Gastroesophageal sphincter (tissue), 4 donors: Measurements from ENCODE around the gene SCARB2. TPM values are rescaled to one million over a fixed set of nuclear protein-coding genes. Genes with fewer than 3 reads are reported as not detected.
A peak's percentile ranks its signal among the peaks of the same experiment; 100 is the strongest.

Source experiments
- ATAC-seq: fragments of 150-250 bp; one replicate; pipeline ENCODE4 v1.9.1; 2016; ENCODE audit warnings: mild to moderate bottlenecking, moderate library complexity
- H3K27ac ChIP-seq, 4 donors: fragments of 200-600 bp; sonication (generic) in 3 of 4; 1 replicate in 3 of 4; 2 replicates in 1 of 4; pipeline ENCODE4 v1.5.1; 2016 to 2019
- H3K27me3 ChIP-seq: fragments of 200-600 bp; sonication (generic); one replicate; pipeline ENCODE4 v1.5.1; 2019
- H3K36me3 ChIP-seq, 2 donors: fragments of 200-600 bp; sonication (generic); one replicate each; pipeline ENCODE4 v1.5.1; 2019; ENCODE audit warnings: control low read depth in 1 of 2
- H3K4me1 ChIP-seq, 3 donors: fragments of 200-600 bp; sonication (generic); 1 replicate in 2 of 3; 2 replicates in 1 of 3; pipeline ENCODE4 v1.5.1; 2016 to 2019; ENCODE audit warnings: control low read depth in 2 of 3
- H3K4me3 ChIP-seq, 2 donors: fragments of 200-600 bp; sonication (generic); one replicate each; pipeline ENCODE4 v1.5.1; 2019; ENCODE audit warnings: mild to moderate bottlenecking in 1 of 2, moderate library complexity in 1 of 2
- H3K9me3 ChIP-seq, 3 donors: fragments of 200-600 bp; sonication (generic); one replicate each; pipeline ENCODE4 v1.5.1; 2017 to 2019; ENCODE audit warnings: control low read depth in 2 of 3
- CTCF ChIP-seq, 4 experiments: fragments of 200-600 bp in 2 of 4; fragments of 450-650 bp in 2 of 4; sonication (generic) in 1 of 4; IDR thresholded peaks; one replicate each; pipeline ENCODE4 v1.5.1; 2017 to 2019; ENCODE audit warnings: antibody characterized with exemption in 4 of 4, mild to moderate bottlenecking in 2 of 4, moderate library complexity in 2 of 4
- EP300 ChIP-seq: sonication (generic); formaldehyde crosslinking; IDR thresholded peaks from one replicate; pipeline ENCODE4 v1.6.1; 2017; ENCODE audit warnings: antibody characterized with exemption, mild to moderate bottlenecking
- POLR2A ChIP-seq, 2 donors: fragments of 450-650 bp; IDR thresholded peaks; one replicate each; pipeline ENCODE4 v1.6.1; 2017; ENCODE audit warnings: antibody characterized with exemption in 2 of 2, mild to moderate bottlenecking in 2 of 2, moderate library complexity in 1 of 2
- POLR2AphosphoS5 ChIP-seq: sonication (generic); formaldehyde crosslinking; IDR thresholded peaks from one replicate; pipeline ENCODE4 v1.6.1; 2017; ENCODE audit warnings: antibody characterized with exemption
- WGBS, 2 donors: methylation state at CpG; one replicate each; pipeline ENCODE4 v1.1.5; 2018; ENCODE audit warnings: low coverage in 1 of 2; 5-methylcytosine and 5-hydroxymethylcytosine counted together
- total RNA-seq, 4 donors: library from RNA; depleted of rRNA; stranded (reverse); fragments of >200 nt; gene quantifications; one replicate each; pipeline ENCODE4 v1.1.0, GENCODE V29; 2016

SCARB2 gene
- total RNA-seq, 4 donors from 2014 or later, result 121 to 169 (median 130) TPM

GRCh38 chr4:76175336-76175735 is 38.3 kb downstream of the SCARB2 start:
- Histone ChIP-seq H3K4me3 (no peak overlapping the region), H3K36me3 (peaks cover 0 to 85% of the 10 kb centered on the region in 2 donors), H3K4me1 (peaks cover 0 to 20% (median 2%) of the 10 kb centered on the region in 3 donors), H3K9me3 (no peaks in the 10 kb centered on the region), H3K27ac (no peak overlapping the region), H3K27me3 (no peaks in the 10 kb centered on the region)
- TF ChIP-seq CTCF (IDR thresholded peaks at IDR 0.05), result no peak
- TF ChIP-seq EP300, result no peak
- no peak for TF ChIP-seq POLR2A (IDR thresholded peaks at IDR 0.05)
- no peak for TF ChIP-seq POLR2AphosphoS5
- WGBS, 2 donors, result 86 to 90% methylated on average over 1 of the region's 1 CpG
- ATAC-seq, result no peak

DNA sequence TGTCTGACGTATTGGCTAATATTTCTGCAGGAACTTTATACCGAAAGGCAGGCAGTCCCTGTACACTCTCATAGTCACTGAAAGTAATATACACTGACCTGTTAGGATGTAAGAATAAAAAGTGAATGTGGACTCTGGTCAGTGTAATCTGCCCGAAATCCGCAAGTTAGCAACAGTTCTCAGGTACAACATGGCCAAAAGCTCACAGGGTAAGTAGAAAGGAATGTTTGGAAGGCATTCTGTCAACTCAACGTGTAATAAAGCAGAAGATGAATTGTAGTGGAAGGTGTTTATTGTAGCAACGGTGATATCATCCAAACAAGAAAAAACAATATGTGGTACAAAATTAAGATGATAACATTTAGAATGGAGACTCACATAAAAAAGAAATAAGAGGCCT is 39.4 kb downstream of the SCARB2 start:
- peak overlapping the region in 1 of 4 donors; percentile 2 for H3K27ac ChIP-seq

GRCh38 chr4:76168688-76169087 is 44.9 kb downstream of the SCARB2 start:
- no peaks in the 10 kb centered on the region for H3K27me3 ChIP-seq
- no peak overlapping the region for H3K4me3 ChIP-seq
- no peaks in the 10 kb centered on the region for H3K4me1 ChIP-seq
- TF ChIP-seq POLR2A (IDR thresholded peaks at IDR 0.05) (no peak), POLR2AphosphoS5 (no peak), EP300 (no peak), CTCF (IDR thresholded peaks at IDR 0.05) (no peak)
- 93 to 100% methylated on average over 3 of the region's 3 CpGs for WGBS, 2 donors
- H3K9me3 ChIP-seq, result no peaks in the 10 kb centered on the region
- no peak overlapping the region for H3K27ac ChIP-seq
- H3K36me3 ChIP-seq, result peaks cover 3 to 99% of the 10 kb centered on the region in 2 donors
- no peak for ATAC-seq

More for the DNA sequence above, 39.4 kb downstream of the SCARB2 start:
- H3K4me3 ChIP-seq, result no peak overlapping the region
- WGBS, 2 donors, result 20 to 45% methylated on average over 6 of the region's 6 CpGs
- peaks cover 0 to 88% of the 10 kb centered on the region in 2 donors for H3K36me3 ChIP-seq
- H3K9me3 ChIP-seq, result no peaks in the 10 kb centered on the region
- no peaks in the 10 kb centered on the region for H3K27me3 ChIP-seq
- TF ChIP-seq EP300 (no peak), POLR2AphosphoS5 (no peak), POLR2A (IDR thresholded peaks at IDR 0.05) (no peak), CTCF (IDR thresholded peaks at IDR 0.05) (no peak)
- peaks cover 0 to 11% (median 0%) of the 10 kb centered on the region in 3 donors for H3K4me1 ChIP-seq
- ATAC-seq, result no peak

GRCh38 chr4:76166480-76166879 is 47.1 kb downstream of the SCARB2 start:
- 81 to 90% methylated on average over 3 of the region's 3 CpGs for WGBS, 2 donors
- Histone ChIP-seq H3K4me1 (no peaks in the 10 kb centered on the region), H3K27ac (no peak overlapping the region), H3K4me3 (no peak overlapping the region), H3K36me3 (peaks cover 6 to 99% of the 10 kb centered on the region in 2 donors), H3K9me3 (no peaks in the 10 kb centered on the region), H3K27me3 (no peaks in the 10 kb centered on the region)
- TF ChIP-seq CTCF (IDR thresholded peaks at IDR 0.05), result no peak
- TF ChIP-seq POLR2A (IDR thresholded peaks at IDR 0.05), result no peak
- no peak for TF ChIP-seq EP300
- no peak for TF ChIP-seq POLR2AphosphoS5
- ATAC-seq, result no peak

- peaks cover 0 to 7% (median 0%) of the 10 kb centered on the region in 3 donors for H3K4me1 ChIP-seq
- no peaks in the 10 kb centered on the region for H3K27me3 ChIP-seq
- H3K4me3 ChIP-seq, result no peak overlapping the region
- TF ChIP-seq POLR2A (IDR thresholded peaks at IDR 0.05) (no peak), POLR2AphosphoS5 (no peak), EP300 (no peak), CTCF (IDR thresholded peaks at IDR 0.05) (no peak)
- H3K36me3 ChIP-seq, result peaks cover 5 to 79% of the 10 kb centered on the region in 2 donors
- 44 to 61% methylated on average over 2 of the region's 2 CpGs for WGBS, 2 donors
- no peak overlapping the region for H3K27ac ChIP-seq
- H3K9me3 ChIP-seq, result no peaks in the 10 kb centered on the region
- ATAC-seq, result no peak
These were observed 53.3 kb downstream of the SCARB2 start for GRCh38 chr4:76160355-76160754.
